GM12801 (cell line): ENCODE measurements around the gene OLFM4.

Experiments
- CTCF ChIP-seq: IDR thresholded peaks from one replicate; pipeline ENCODE4 v1.5.1; 2011; ENCODE audit warnings: control low read depth; ENCODE audit not compliant: insufficient read length; ENCODE audit errors: extremely low read depth

The OLFM4 gene

GRCh38 chr13:53041968-53042516 is 13.4 kb downstream of the OLFM4 start:
- TF ChIP-seq CTCF = no peak

GRCh38 chr13:53042877-53043276 is 14.3 kb downstream of the OLFM4 start:
- no peak for TF ChIP-seq CTCF

GRCh38 chr13:53043398-53043797 is 14.8 kb downstream of the OLFM4 start:
- TF ChIP-seq CTCF = no peak

- TF ChIP-seq CTCF = no peak
These were observed 16.6 kb downstream of the OLFM4 start for GRCh38 chr13:53045189-53045588.

- no peak for TF ChIP-seq CTCF
These were observed 20.3 kb downstream of the OLFM4 start for GRCh38 chr13:53048880-53049279.

GRCh38 chr13:53050151-53050550 is 21.5 kb downstream of the OLFM4 start:
- no peak for TF ChIP-seq CTCF

GRCh38 chr13:53052675-53053074 is 24.1 kb downstream of the OLFM4 start:
- TF ChIP-seq CTCF = no peak
